Measurements from ENCODE around the gene EYA2. TPM values are rescaled to one million over a fixed set of nuclear protein-coding genes. Genes with fewer than 3 reads are reported as not detected.

Gene EYA2
- polyA plus RNA-seq, 4 donors: 0.50 to 0.70 TPM; not detected in 2

GRCh38 chr20:47013606-47014005 is 119.0 kb downstream of the EYA2 start:
- FAIRE-seq: no peak
- 82 to 85% (median 85%) methylated on average over 8 of the region's 8 CpGs for WGBS, 3 donors
- Histone ChIP-seq H3K4me1 (ENCODE audit: control insufficient read depth in 3 of 3, insufficient read depth in 2 of 3, low read depth in 1 of 3, low read length in 2 of 3) (no peaks in the 10 kb centered on the region), H3K27ac (ENCODE audit: low read depth in 1 of 3, low read length in 2 of 3) (no peak overlapping the region), H3K36me3 (ENCODE audit: control insufficient read depth in 3 of 3, insufficient read depth in 2 of 3, low read depth in 1 of 3, low read length in 3 of 3) (no peaks in the 10 kb centered on the region), H3K27me3 (ENCODE audit: control insufficient read depth in 3 of 3, insufficient read depth in 3 of 3, low read length in 3 of 3) (no peaks in the 10 kb centered on the region), H3K9me3 (ENCODE audit: control insufficient read depth in 2 of 2, insufficient read depth in 1 of 2, low read depth in 1 of 2, low read length in 1 of 2) (no peaks in the 10 kb centered on the region), H3K4me3 (ENCODE audit: low read depth in 1 of 3, low read length in 3 of 3) (no peak overlapping the region)
- no peak for DNase-seq

- DNase-seq (peak in 1 of 2 donors; percentile 3), FAIRE-seq (no peak)
- Histone ChIP-seq H3K9me3 (ENCODE audit: control insufficient read depth in 2 of 2, insufficient read depth in 1 of 2, low read depth in 1 of 2, low read length in 1 of 2) (no peaks in the 10 kb centered on the region), H3K36me3 (ENCODE audit: control insufficient read depth in 3 of 3, insufficient read depth in 2 of 3, low read depth in 1 of 3, low read length in 3 of 3) (no peaks in the 10 kb centered on the region), H3K4me1 (ENCODE audit: control insufficient read depth in 3 of 3, insufficient read depth in 2 of 3, low read depth in 1 of 3, low read length in 2 of 3) (no peaks in the 10 kb centered on the region), H3K4me3 (ENCODE audit: low read depth in 1 of 3, low read length in 3 of 3) (no peak overlapping the region), H3K27ac (ENCODE audit: low read depth in 1 of 3, low read length in 2 of 3) (no peak overlapping the region), H3K27me3 (ENCODE audit: control insufficient read depth in 3 of 3, insufficient read depth in 3 of 3, low read length in 3 of 3) (peaks cover 0 to 2% (median 0%) of the 10 kb centered on the region in 3 donors)
- 73 to 82% (median 78%) methylated on average over 8 of the region's 8 CpGs for WGBS, 3 donors
Measured at GRCh38 chr20:47016068-47016664, 121.5 kb downstream of the EYA2 start.

GRCh38 chr20:47018381-47018780 is 123.7 kb downstream of the EYA2 start:
- Histone ChIP-seq H3K27ac (ENCODE audit: low read depth in 1 of 3, low read length in 2 of 3) (no peak overlapping the region), H3K4me1 (ENCODE audit: control insufficient read depth in 3 of 3, insufficient read depth in 2 of 3, low read depth in 1 of 3, low read length in 2 of 3) (no peaks in the 10 kb centered on the region), H3K27me3 (ENCODE audit: control insufficient read depth in 3 of 3, insufficient read depth in 3 of 3, low read length in 3 of 3) (peaks cover 0 to 2% (median 0%) of the 10 kb centered on the region in 3 donors), H3K9me3 (ENCODE audit: control insufficient read depth in 2 of 2, insufficient read depth in 1 of 2, low read depth in 1 of 2, low read length in 1 of 2) (no peaks in the 10 kb centered on the region), H3K36me3 (ENCODE audit: control insufficient read depth in 3 of 3, insufficient read depth in 2 of 3, low read depth in 1 of 3, low read length in 3 of 3) (no peaks in the 10 kb centered on the region), H3K4me3 (ENCODE audit: low read depth in 1 of 3, low read length in 3 of 3) (no peak overlapping the region)
- DNase-seq (no peak), FAIRE-seq (no peak)
- 76 to 80% (median 77%) methylated on average over 11 of the region's 11 CpGs for WGBS, 3 donors

GRCh38 chr20:47019121-47019824 is 124.6 kb downstream of the EYA2 start:
- Histone ChIP-seq H3K27ac (ENCODE audit: low read depth in 1 of 3, low read length in 2 of 3) (no peak overlapping the region), H3K27me3 (ENCODE audit: control insufficient read depth in 3 of 3, insufficient read depth in 3 of 3, low read length in 3 of 3) (peaks cover 0 to 2% (median 0%) of the 10 kb centered on the region in 3 donors), H3K4me1 (ENCODE audit: control insufficient read depth in 3 of 3, insufficient read depth in 2 of 3, low read depth in 1 of 3, low read length in 2 of 3) (no peaks in the 10 kb centered on the region), H3K36me3 (ENCODE audit: control insufficient read depth in 3 of 3, insufficient read depth in 2 of 3, low read depth in 1 of 3, low read length in 3 of 3) (no peaks in the 10 kb centered on the region), H3K9me3 (ENCODE audit: control insufficient read depth in 2 of 2, insufficient read depth in 1 of 2, low read depth in 1 of 2, low read length in 1 of 2) (no peaks in the 10 kb centered on the region), H3K4me3 (ENCODE audit: low read depth in 1 of 3, low read length in 3 of 3) (no peak overlapping the region)
- WGBS, 3 donors: 26 to 48% (median 35%) methylated on average over 7 of the region's 7 CpGs
- FAIRE-seq (no peak), DNase-seq (peak in 1 of 2 donors; percentile 7)

GRCh38 chr20:47020231-47020630 is 125.6 kb downstream of the EYA2 start:
- H3K9me3 ChIP-seq (ENCODE audit: control insufficient read depth in 2 of 2, insufficient read depth in 1 of 2, low read depth in 1 of 2, low read length in 1 of 2): no peaks in the 10 kb centered on the region
- DNase-seq (no peak), FAIRE-seq (no peak)
- H3K27me3 ChIP-seq (ENCODE audit: control insufficient read depth in 3 of 3, insufficient read depth in 3 of 3, low read length in 3 of 3): peaks cover 0 to 2% (median 0%) of the 10 kb centered on the region in 3 donors
- H3K4me3 ChIP-seq (ENCODE audit: low read depth in 1 of 3, low read length in 3 of 3): no peak overlapping the region
- 53 to 61% (median 57%) methylated on average over 2 of the region's 2 CpGs for WGBS, 3 donors
- no peaks in the 10 kb centered on the region for H3K36me3 ChIP-seq (ENCODE audit: control insufficient read depth in 3 of 3, insufficient read depth in 2 of 3, low read depth in 1 of 3, low read length in 3 of 3)
- H3K27ac ChIP-seq (ENCODE audit: low read depth in 1 of 3, low read length in 2 of 3): no peak overlapping the region
- no peaks in the 10 kb centered on the region for H3K4me1 ChIP-seq (ENCODE audit: control insufficient read depth in 3 of 3, insufficient read depth in 2 of 3, low read depth in 1 of 3, low read length in 2 of 3)

- no peak overlapping the region for H3K4me3 ChIP-seq (ENCODE audit: low read depth in 1 of 3, low read length in 3 of 3)
- H3K9me3 ChIP-seq (ENCODE audit: control insufficient read depth in 2 of 2, insufficient read depth in 1 of 2, low read depth in 1 of 2, low read length in 1 of 2): no peaks in the 10 kb centered on the region
- DNase-seq (no peak), FAIRE-seq (no peak)
- no peak overlapping the region for H3K27ac ChIP-seq (ENCODE audit: low read depth in 1 of 3, low read length in 2 of 3)
- WGBS, 3 donors: 75 to 81% (median 77%) methylated on average over 4 of the region's 4 CpGs
- peaks cover 0 to 2% (median 0%) of the 10 kb centered on the region in 3 donors for H3K27me3 ChIP-seq (ENCODE audit: control insufficient read depth in 3 of 3, insufficient read depth in 3 of 3, low read length in 3 of 3)
- H3K36me3 ChIP-seq (ENCODE audit: control insufficient read depth in 3 of 3, insufficient read depth in 2 of 3, low read depth in 1 of 3, low read length in 3 of 3): no peaks in the 10 kb centered on the region
- no peaks in the 10 kb centered on the region for H3K4me1 ChIP-seq (ENCODE audit: control insufficient read depth in 3 of 3, insufficient read depth in 2 of 3, low read depth in 1 of 3, low read length in 2 of 3)
Measured at GRCh38 chr20:47021850-47022249, 127.2 kb downstream of the EYA2 start.

GRCh38 chr20:47024461-47024937 is 129.9 kb downstream of the EYA2 start:
- WGBS, 3 donors: 68 to 81% (median 73%) methylated on average over 3 of the region's 3 CpGs
- FAIRE-seq (no peak), DNase-seq (no peak)
- H3K27me3 ChIP-seq (ENCODE audit: control insufficient read depth in 3 of 3, insufficient read depth in 3 of 3, low read length in 3 of 3): peaks cover 0 to 2% (median 0%) of the 10 kb centered on the region in 3 donors
- peaks cover 0 to 11% of the 10 kb centered on the region in 2 donors for H3K9me3 ChIP-seq (ENCODE audit: control insufficient read depth in 2 of 2, insufficient read depth in 1 of 2, low read depth in 1 of 2, low read length in 1 of 2)
- H3K4me3 ChIP-seq (ENCODE audit: low read depth in 1 of 3, low read length in 3 of 3): no peak overlapping the region
- H3K27ac ChIP-seq (ENCODE audit: low read depth in 1 of 3, low read length in 2 of 3): no peak overlapping the region
- no peaks in the 10 kb centered on the region for H3K36me3 ChIP-seq (ENCODE audit: control insufficient read depth in 3 of 3, insufficient read depth in 2 of 3, low read depth in 1 of 3, low read length in 3 of 3)
- no peaks in the 10 kb centered on the region for H3K4me1 ChIP-seq (ENCODE audit: control insufficient read depth in 3 of 3, insufficient read depth in 2 of 3, low read depth in 1 of 3, low read length in 2 of 3)

GRCh38 chr20:47027042-47027441 is 132.4 kb downstream of the EYA2 start:
- DNase-seq: no peak
- no peak for FAIRE-seq
- Histone ChIP-seq H3K27me3 (ENCODE audit: control insufficient read depth in 3 of 3, insufficient read depth in 3 of 3, low read length in 3 of 3) (peaks cover 0 to 2% (median 0%) of the 10 kb centered on the region in 3 donors), H3K27ac (ENCODE audit: low read depth in 1 of 3, low read length in 2 of 3) (no peak overlapping the region), H3K9me3 (ENCODE audit: control insufficient read depth in 2 of 2, insufficient read depth in 1 of 2, low read depth in 1 of 2, low read length in 1 of 2) (peaks cover 0 to 11% of the 10 kb centered on the region in 2 donors), H3K4me3 (ENCODE audit: low read depth in 1 of 3, low read length in 3 of 3) (no peak overlapping the region), H3K36me3 (ENCODE audit: control insufficient read depth in 3 of 3, insufficient read depth in 2 of 3, low read depth in 1 of 3, low read length in 3 of 3) (no peaks in the 10 kb centered on the region), H3K4me1 (ENCODE audit: control insufficient read depth in 3 of 3, insufficient read depth in 2 of 3, low read depth in 1 of 3, low read length in 2 of 3) (no peaks in the 10 kb centered on the region)
- 69 to 82% (median 73%) methylated on average over 4 of the region's 4 CpGs for WGBS, 3 donors

Data from small intestine (tissue), 7 donors.